ENCODE results near the gene CDKL1. TPM values are rescaled to one million over a fixed set of nuclear protein-coding genes. Genes with fewer than 3 reads are reported as not detected.
"Not testable (repeated sequence)": the region's sequence is repeated elsewhere in the genome, so short reads cannot be mapped to it uniquely, and the experiment has no call there.

The CDKL1 gene
- total and polyA plus RNA-seq, 3 experiments from 2014 or later, result 4.8 to 6.7 (median 5.8) TPM

GRCh38 chr14:50360851-50361250, 35.8 kb downstream of the CDKL1 start:
- POLR2A ChIA-PET, result no interaction called here
- no peak for DNase-seq
- H3K36me3 Mint-ChIP-seq, result peaks cover 17 to 36% (median 22%) of the 10 kb centered on the region in 3 donors

DNA sequence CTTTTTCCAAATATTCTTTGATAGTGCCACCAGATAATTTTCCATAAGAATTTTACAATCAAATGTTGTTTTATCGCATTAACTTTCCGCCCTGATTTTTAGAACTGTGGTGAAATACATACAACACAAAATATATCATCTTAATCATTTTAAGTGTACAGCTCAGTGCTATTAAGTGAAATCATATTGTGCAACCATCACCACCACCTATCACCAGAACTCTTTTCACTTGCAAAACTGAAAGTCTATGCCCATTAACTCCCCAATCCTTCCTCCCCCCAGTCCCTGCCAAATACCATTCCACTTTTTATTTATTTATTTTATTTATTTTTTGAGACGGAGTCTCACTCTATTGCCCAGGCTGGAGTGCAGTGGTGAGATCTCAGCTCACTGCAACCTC, 36.6 kb downstream of the CDKL1 start:
- ChIA-PET CTCF (no interaction called here), POLR2A (no interaction called here)
- H3K9me3 ChIP-seq (ENCODE audit: low read length), result no peaks in the 10 kb centered on the region
- H3K4me1 Mint-ChIP-seq, result peaks cover 27 to 49% (median 45%) of the 10 kb centered on the region in 3 donors
- H3K4me3 ChIP-seq (ENCODE audit: low read length), result no peak overlapping the region
- peak overlapping the region in 2 of 8 donors; percentile 55 to 79 for H3K27ac Mint-ChIP-seq
- DNase-seq, result no peak
- no peak overlapping the region for H3K27ac ChIP-seq (ENCODE audit: low read depth, low read length)
- peak overlapping the region in 1 of 7 donors; percentile 6 for H3K4me3 Mint-ChIP-seq
- H3K9me3 Mint-ChIP-seq, result peaks cover 0 to 2% (median 0%) of the 10 kb centered on the region in 5 donors
- no peaks in the 10 kb centered on the region for H3K36me3 ChIP-seq (ENCODE audit: insufficient read depth, low read length)
- H3K36me3 Mint-ChIP-seq, result peaks cover 17 to 41% (median 27%) of the 10 kb centered on the region in 3 donors
- H3K27me3 ChIP-seq (ENCODE audit: insufficient read depth, low read length, poor library complexity, severe bottlenecking), result no peaks in the 10 kb centered on the region
- peaks cover 14% of the 10 kb centered on the region for H3K4me1 ChIP-seq (ENCODE audit: insufficient read depth, low read length)
- no peaks in the 10 kb centered on the region for H3K27me3 Mint-ChIP-seq

More at GRCh38 chr14:50360851-50361250, 35.8 kb downstream of the CDKL1 start:
- peaks cover 15% of the 10 kb centered on the region for H3K4me1 ChIP-seq (ENCODE audit: insufficient read depth, low read length)
- peaks cover 0 to 2% (median 0%) of the 10 kb centered on the region in 5 donors for H3K9me3 Mint-ChIP-seq
- H3K27ac Mint-ChIP-seq, result peak overlapping the region in 2 of 8 donors; percentile 48 to 54
- no peaks in the 10 kb centered on the region for H3K9me3 ChIP-seq (ENCODE audit: low read length)
- CTCF ChIA-PET, result no interaction called here
- no peak overlapping the region for H3K4me3 ChIP-seq (ENCODE audit: low read length)
- no peaks in the 10 kb centered on the region for H3K36me3 ChIP-seq (ENCODE audit: insufficient read depth, low read length)
- peaks cover 27 to 49% (median 45%) of the 10 kb centered on the region in 3 donors for H3K4me1 Mint-ChIP-seq
- no peak overlapping the region for H3K4me3 Mint-ChIP-seq
- no peaks in the 10 kb centered on the region for H3K27me3 ChIP-seq (ENCODE audit: insufficient read depth, low read length, poor library complexity, severe bottlenecking)
- no peaks in the 10 kb centered on the region for H3K27me3 Mint-ChIP-seq
- no peak overlapping the region for H3K27ac ChIP-seq (ENCODE audit: low read depth, low read length)

DNA sequence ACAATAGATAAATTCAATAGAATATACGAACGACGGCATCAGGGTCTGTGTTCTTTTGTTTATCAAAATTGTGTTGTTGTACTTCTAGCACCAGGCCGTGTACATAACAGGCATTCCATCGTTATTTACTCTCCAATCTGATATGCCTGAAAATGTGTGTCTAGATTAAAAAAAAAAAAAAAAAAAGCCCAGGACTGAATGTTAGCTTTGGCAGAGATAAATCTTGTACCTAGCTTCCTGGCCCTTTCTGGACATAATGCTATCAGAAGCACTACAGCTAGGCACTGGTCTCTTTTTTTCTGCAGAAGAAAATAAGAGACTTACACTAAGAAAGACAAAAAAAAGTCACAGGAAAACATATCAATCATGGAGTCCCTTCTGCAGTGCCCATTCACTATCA, 37.0 kb downstream of the CDKL1 start:
- H3K4me3 Mint-ChIP-seq, result peak overlapping the region in 1 of 7 donors; percentile 6

DNA sequence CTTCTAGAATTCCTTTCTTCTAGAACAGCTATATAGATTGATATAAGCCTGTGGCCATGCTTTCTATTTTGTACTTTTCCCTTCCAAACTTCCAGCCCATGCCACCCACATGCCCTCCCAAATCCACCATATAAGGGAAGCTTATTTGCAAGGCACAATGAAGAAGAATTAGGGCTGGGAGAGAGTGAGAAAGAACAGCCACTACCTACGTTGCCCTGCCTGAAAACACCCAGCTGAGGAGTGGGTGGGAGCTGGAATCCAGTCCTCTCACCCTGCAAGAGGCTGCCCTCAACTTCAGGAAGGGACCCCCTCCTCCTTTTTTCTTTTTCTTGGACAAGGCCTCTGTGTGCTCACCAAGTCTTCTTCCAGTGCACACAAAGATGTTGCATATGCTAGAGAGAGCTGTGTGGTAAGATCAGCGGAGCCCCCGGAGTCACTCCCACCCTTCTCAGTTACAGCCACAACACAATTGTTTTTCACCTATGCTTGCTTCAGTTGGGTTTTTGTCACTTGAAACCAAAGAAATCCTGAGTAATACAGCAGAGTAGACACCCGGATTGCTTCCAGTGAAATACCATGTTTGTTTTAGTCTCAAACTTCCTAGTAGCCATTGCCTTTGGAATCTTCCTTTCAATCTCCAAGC, 38.8 kb downstream of the CDKL1 start:
- Mint-ChIP-seq H3K27me3 (no peaks in the 10 kb centered on the region), H3K27ac (peak overlapping the region in 1 of 8 donors; percentile 26), H3K4me1 (peaks cover 14 to 35% (median 29%) of the 10 kb centered on the region in 3 donors), H3K4me3 (no peak overlapping the region), H3K9me3 (peaks cover 0 to 2% (median 0%) of the 10 kb centered on the region in 5 donors), H3K36me3 (peaks cover 17 to 41% (median 29%) of the 10 kb centered on the region in 3 donors)
- no peak for DNase-seq
- Histone ChIP-seq H3K27ac (ENCODE audit: low read depth, low read length) (no peak overlapping the region), H3K4me3 (ENCODE audit: low read length) (no peak overlapping the region), H3K36me3 (ENCODE audit: insufficient read depth, low read length) (no peaks in the 10 kb centered on the region), H3K4me1 (ENCODE audit: insufficient read depth, low read length) (no peaks in the 10 kb centered on the region), H3K9me3 (ENCODE audit: low read length) (no peaks in the 10 kb centered on the region), H3K27me3 (ENCODE audit: insufficient read depth, low read length, poor library complexity, severe bottlenecking) (no peaks in the 10 kb centered on the region)
- POLR2A ChIA-PET, result no interaction called here
- CTCF ChIA-PET, result no interaction called here

More for the DNA sequence above, 37.0 kb downstream of the CDKL1 start:
- no peaks in the 10 kb centered on the region for H3K27me3 ChIP-seq (ENCODE audit: insufficient read depth, low read length, poor library complexity, severe bottlenecking)
- ChIA-PET CTCF (no interaction called here), POLR2A (no interaction called here)
- no peak overlapping the region for H3K27ac ChIP-seq (ENCODE audit: low read depth, low read length)
- H3K4me1 ChIP-seq (ENCODE audit: insufficient read depth, low read length), result peaks cover 9% of the 10 kb centered on the region
- no peak overlapping the region for H3K27ac Mint-ChIP-seq
- DNase-seq, result no peak
- peaks cover 17 to 41% (median 27%) of the 10 kb centered on the region in 3 donors for H3K36me3 Mint-ChIP-seq
- no peaks in the 10 kb centered on the region for H3K36me3 ChIP-seq (ENCODE audit: insufficient read depth, low read length)
- H3K9me3 ChIP-seq (ENCODE audit: low read length), result no peaks in the 10 kb centered on the region
- H3K9me3 Mint-ChIP-seq, result peaks cover 0 to 2% (median 0%) of the 10 kb centered on the region in 5 donors
- H3K27me3 Mint-ChIP-seq, result no peaks in the 10 kb centered on the region
- H3K4me1 Mint-ChIP-seq, result peaks cover 23 to 45% (median 40%) of the 10 kb centered on the region in 3 donors
- no peak overlapping the region for H3K4me3 ChIP-seq (ENCODE audit: low read length)

DNA sequence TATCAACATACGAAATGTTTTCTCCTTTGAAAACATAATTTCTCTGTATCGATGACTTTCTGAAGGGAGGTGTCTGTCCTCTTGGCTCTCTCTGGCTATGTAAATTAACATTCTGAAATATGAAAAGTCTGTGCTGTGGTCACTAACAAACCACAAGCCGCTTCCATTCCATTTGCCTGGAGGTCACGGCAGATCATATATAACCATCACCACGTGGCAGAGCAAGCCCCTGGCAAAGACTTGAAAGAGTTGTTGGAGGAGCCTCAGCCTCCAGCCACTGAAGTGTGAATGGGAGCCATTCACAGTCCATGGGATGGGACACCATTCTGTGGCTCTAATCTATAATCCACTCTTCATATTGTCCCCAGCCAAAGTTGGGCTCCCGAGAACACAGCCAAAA, 39.6 kb downstream of the CDKL1 start:
- Mint-ChIP-seq H3K27ac (peak overlapping the region in 1 of 8 donors; percentile 22), H3K36me3 (peaks cover 17 to 44% (median 29%) of the 10 kb centered on the region in 3 donors), H3K9me3 (no peaks in the 10 kb centered on the region), H3K27me3 (no peaks in the 10 kb centered on the region), H3K4me3 (no peak overlapping the region), H3K4me1 (peaks cover 6 to 29% (median 22%) of the 10 kb centered on the region in 3 donors)
- H3K9me3 ChIP-seq (ENCODE audit: low read length), result no peaks in the 10 kb centered on the region
- CTCF ChIA-PET, result no interaction called here
- no peaks in the 10 kb centered on the region for H3K4me1 ChIP-seq (ENCODE audit: insufficient read depth, low read length)
- H3K4me3 ChIP-seq (ENCODE audit: low read length), result no peak overlapping the region
- H3K27me3 ChIP-seq (ENCODE audit: insufficient read depth, low read length, poor library complexity, severe bottlenecking), result no peaks in the 10 kb centered on the region
- no peak for DNase-seq
- POLR2A ChIA-PET, result no interaction called here
- H3K27ac ChIP-seq (ENCODE audit: low read depth, low read length), result no peak overlapping the region
- no peaks in the 10 kb centered on the region for H3K36me3 ChIP-seq (ENCODE audit: insufficient read depth, low read length)

DNA sequence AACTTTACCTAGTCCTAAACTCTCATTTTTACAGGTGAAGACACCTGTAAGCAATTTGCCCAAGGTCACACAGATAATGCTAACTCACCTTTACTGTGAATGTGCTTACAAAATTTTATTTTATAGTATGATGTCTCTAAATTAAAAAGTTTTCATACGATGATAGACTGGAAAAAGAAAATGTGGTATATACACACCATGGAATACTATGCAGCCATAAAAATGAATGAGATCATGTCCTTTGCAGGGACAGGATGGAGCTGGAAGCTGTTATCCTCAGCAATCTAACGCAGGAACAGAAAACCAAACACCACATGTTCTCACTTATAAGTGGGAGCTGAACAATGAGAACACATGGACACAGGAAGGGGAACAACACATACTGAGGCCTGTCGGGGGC, 40.4 kb downstream of the CDKL1 start:
- Mint-ChIP-seq H3K36me3 (peaks cover 17 to 44% (median 31%) of the 10 kb centered on the region in 3 donors), H3K27ac (peak overlapping the region in 2 of 8 donors; percentile 17 to 45), H3K4me1 (peaks cover 6 to 29% (median 19%) of the 10 kb centered on the region in 3 donors)
- H3K27me3 ChIP-seq (ENCODE audit: insufficient read depth, low read length, poor library complexity, severe bottlenecking); H3K27ac ChIP-seq (ENCODE audit: low read depth, low read length); H3K9me3 ChIP-seq (ENCODE audit: low read length); H3K4me3 Mint-ChIP-seq; H3K4me3 ChIP-seq (ENCODE audit: low read length); H3K9me3 Mint-ChIP-seq; POLR2A ChIA-PET; H3K27me3 Mint-ChIP-seq; DNase-seq; H3K36me3 ChIP-seq (ENCODE audit: insufficient read depth, low read length); H3K4me1 ChIP-seq (ENCODE audit: insufficient read depth, low read length): not testable (repeated sequence)
- CTCF ChIA-PET, result interaction anchor here (1.5 kb wide), 1 partner anchor 35 kb away, joined by 5 read pairs; no protein-coding TSS in a partner anchor

DNA sequence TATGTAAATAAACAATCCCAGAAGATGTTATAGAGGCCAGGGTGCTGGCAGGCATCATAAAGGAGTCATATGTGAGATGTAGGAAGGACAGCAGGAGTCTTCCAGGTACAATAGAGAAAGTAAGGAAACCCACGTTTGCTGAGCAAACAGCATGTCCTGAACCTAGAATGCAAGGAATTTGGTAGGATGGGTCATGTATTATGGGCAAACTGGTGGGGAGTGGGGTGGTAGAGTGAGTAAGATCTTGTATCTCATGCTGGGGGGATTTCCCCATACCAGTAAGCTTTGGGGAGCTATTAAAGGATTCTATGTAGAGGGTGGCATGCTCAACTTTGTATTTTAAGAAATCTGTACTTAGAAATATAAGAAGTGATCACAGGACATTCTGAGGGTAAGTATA, 41.0 kb downstream of the CDKL1 start:
- H3K4me3 Mint-ChIP-seq, result no peak overlapping the region
- H3K4me1 ChIP-seq (ENCODE audit: insufficient read depth, low read length), result no peaks in the 10 kb centered on the region
- no peaks in the 10 kb centered on the region for H3K9me3 ChIP-seq (ENCODE audit: low read length)
- no peak overlapping the region for H3K4me3 ChIP-seq (ENCODE audit: low read length)
- CTCF ChIA-PET, result interaction anchor here (1.5 kb wide), 1 partner anchor 35 kb away, joined by 5 read pairs; no protein-coding TSS in a partner anchor
- H3K36me3 ChIP-seq (ENCODE audit: insufficient read depth, low read length), result no peaks in the 10 kb centered on the region
- no peak for DNase-seq
- H3K27me3 Mint-ChIP-seq, result no peaks in the 10 kb centered on the region
- POLR2A ChIA-PET, result no interaction called here
- no peaks in the 10 kb centered on the region for H3K9me3 Mint-ChIP-seq
- H3K36me3 Mint-ChIP-seq, result peaks cover 17 to 47% (median 32%) of the 10 kb centered on the region in 3 donors
- no peaks in the 10 kb centered on the region for H3K27me3 ChIP-seq (ENCODE audit: insufficient read depth, low read length, poor library complexity, severe bottlenecking)
- H3K27ac Mint-ChIP-seq, result peak overlapping the region in 4 of 8 donors; percentile 14 to 61 (median 31)
- peaks cover 4 to 24% (median 13%) of the 10 kb centered on the region in 3 donors for H3K4me1 Mint-ChIP-seq
- no peak overlapping the region for H3K27ac ChIP-seq (ENCODE audit: low read depth, low read length)

DNA sequence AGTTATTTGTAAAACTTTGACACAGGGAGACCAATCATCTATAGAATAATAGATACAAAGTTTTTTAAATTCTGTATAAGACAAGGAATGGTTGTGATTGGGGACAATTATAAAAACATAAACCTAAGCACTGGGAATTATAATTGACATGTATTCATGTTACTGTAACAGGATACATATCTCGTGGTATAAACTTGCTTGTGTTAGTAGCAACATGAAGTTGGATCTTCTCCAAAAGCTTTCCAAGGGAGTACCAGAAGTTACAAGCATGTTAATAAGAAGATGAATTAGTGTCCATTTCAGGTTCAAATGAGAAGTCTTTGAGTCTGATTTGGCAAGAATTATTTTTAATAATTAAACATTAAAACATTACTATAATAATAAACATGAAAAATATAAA, 42.2 kb downstream of the CDKL1 start:
- no peaks in the 10 kb centered on the region for H3K9me3 Mint-ChIP-seq
- H3K27me3 ChIP-seq (ENCODE audit: insufficient read depth, low read length, poor library complexity, severe bottlenecking), result no peaks in the 10 kb centered on the region
- H3K4me1 Mint-ChIP-seq, result peaks cover 0 to 13% (median 7%) of the 10 kb centered on the region in 3 donors
- no peak overlapping the region for H3K27ac ChIP-seq (ENCODE audit: low read depth, low read length)
- H3K4me3 Mint-ChIP-seq, result no peak overlapping the region
- peaks cover 17 to 47% (median 32%) of the 10 kb centered on the region in 3 donors for H3K36me3 Mint-ChIP-seq
- CTCF ChIA-PET, result no interaction called here
- H3K4me3 ChIP-seq (ENCODE audit: low read length), result no peak overlapping the region
- no peak overlapping the region for H3K27ac Mint-ChIP-seq
- DNase-seq, result no peak
- H3K36me3 ChIP-seq (ENCODE audit: insufficient read depth, low read length), result no peaks in the 10 kb centered on the region
- POLR2A ChIA-PET, result no interaction called here
- H3K9me3 ChIP-seq (ENCODE audit: low read length), result no peaks in the 10 kb centered on the region
- no peaks in the 10 kb centered on the region for H3K4me1 ChIP-seq (ENCODE audit: insufficient read depth, low read length)
- H3K27me3 Mint-ChIP-seq, result no peaks in the 10 kb centered on the region
